Measurements from ENCODE around the gene CADPS2. TPM values are rescaled to one million over a fixed set of nuclear protein-coding genes. Genes with fewer than 3 reads are reported as not detected.
A peak's percentile ranks its signal among the peaks of the same experiment; 100 is the strongest.

Gene CADPS2
- total RNA-seq, 1 donor from 2014 or later: 4.3 TPM

DNA sequence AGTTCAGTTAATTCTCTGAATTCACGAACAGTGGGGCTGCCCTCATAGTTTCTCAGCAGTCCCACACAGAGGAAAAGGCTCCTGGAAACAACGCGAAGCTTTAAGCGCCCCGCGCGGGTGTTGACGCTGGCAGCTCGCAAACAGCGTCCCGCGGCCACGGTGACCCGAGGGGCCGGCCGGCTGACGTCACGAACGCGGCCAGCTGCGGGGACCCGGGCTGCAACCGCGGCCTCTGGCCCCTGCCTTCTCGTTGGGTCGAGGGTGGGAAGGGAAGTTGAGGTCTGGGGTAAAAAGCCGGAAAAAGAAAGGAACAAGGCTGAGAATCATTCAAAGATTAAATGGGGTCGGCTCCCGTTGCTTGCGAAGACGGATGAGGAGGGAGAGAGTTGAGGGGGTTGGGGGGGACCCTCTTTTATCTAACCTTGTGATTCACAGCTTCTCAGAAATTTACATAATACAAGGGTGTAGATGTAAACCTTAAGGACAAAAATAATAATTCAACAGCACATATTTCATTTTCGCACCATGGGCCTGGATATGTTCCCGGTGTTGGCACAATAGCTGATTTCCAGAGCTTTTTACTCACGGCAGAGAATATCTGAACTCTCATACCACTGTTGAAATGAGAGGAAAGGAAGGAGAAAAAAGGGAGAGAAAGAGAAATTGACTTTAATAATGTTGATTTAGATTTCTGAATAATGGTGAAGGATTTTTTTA, 574.4 kb downstream of the CADPS2 start:
- no peak for DNase-seq (ENCODE audit: low spot score, unreplicated experiment)
- Mint-ChIP-seq H3K4me3 (ENCODE audit: low read depth) (no peak overlapping the region), H3K4me1 (ENCODE audit: low read depth) (peaks cover 6% of the 10 kb centered on the region), H3K27me3 (peaks cover 97% of the 10 kb centered on the region), H3K9me3 (ENCODE audit: low read depth) (no peaks in the 10 kb centered on the region), H3K36me3 (ENCODE audit: insufficient read depth) (no peaks in the 10 kb centered on the region), H3K27ac (no peak overlapping the region)
- TF ChIP-seq, protein P1, sequence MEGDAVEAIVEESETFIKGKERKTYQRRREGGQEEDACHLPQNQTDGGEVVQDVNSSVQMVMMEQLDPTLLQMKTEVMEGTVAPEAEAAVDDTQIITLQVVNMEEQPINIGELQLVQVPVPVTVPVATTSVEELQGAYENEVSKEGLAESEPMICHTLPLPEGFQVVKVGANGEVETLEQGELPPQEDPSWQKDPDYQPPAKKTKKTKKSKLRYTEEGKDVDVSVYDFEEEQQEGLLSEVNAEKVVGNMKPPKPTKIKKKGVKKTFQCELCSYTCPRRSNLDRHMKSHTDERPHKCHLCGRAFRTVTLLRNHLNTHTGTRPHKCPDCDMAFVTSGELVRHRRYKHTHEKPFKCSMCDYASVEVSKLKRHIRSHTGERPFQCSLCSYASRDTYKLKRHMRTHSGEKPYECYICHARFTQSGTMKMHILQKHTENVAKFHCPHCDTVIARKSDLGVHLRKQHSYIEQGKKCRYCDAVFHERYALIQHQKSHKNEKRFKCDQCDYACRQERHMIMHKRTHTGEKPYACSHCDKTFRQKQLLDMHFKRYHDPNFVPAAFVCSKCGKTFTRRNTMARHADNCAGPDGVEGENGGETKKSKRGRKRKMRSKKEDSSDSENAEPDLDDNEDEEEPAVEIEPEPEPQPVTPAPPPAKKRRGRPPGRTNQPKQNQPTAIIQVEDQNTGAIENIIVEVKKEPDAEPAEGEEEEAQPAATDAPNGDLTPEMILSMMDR (IDR thresholded peaks at IDR 0.05; ENCODE audit: unreplicated experiment): no peak

- peaks cover 97% of the 10 kb centered on the region for H3K27me3 Mint-ChIP-seq
- H3K4me1 Mint-ChIP-seq (ENCODE audit: low read depth): peaks cover 8% of the 10 kb centered on the region
- DNase-seq (ENCODE audit: low spot score, unreplicated experiment): no peak
- no peaks in the 10 kb centered on the region for H3K9me3 Mint-ChIP-seq (ENCODE audit: low read depth)
- peak overlapping the region; percentile 22 for H3K27ac Mint-ChIP-seq
- TF ChIP-seq, protein P1 (IDR thresholded peaks at IDR 0.05; ENCODE audit: unreplicated experiment): no peak
- H3K4me3 Mint-ChIP-seq (ENCODE audit: low read depth): no peak overlapping the region
- H3K36me3 Mint-ChIP-seq (ENCODE audit: insufficient read depth): no peaks in the 10 kb centered on the region
Observed at GRCh38 chr7:122311050-122311700, 575.1 kb downstream of the CADPS2 start.

DNA sequence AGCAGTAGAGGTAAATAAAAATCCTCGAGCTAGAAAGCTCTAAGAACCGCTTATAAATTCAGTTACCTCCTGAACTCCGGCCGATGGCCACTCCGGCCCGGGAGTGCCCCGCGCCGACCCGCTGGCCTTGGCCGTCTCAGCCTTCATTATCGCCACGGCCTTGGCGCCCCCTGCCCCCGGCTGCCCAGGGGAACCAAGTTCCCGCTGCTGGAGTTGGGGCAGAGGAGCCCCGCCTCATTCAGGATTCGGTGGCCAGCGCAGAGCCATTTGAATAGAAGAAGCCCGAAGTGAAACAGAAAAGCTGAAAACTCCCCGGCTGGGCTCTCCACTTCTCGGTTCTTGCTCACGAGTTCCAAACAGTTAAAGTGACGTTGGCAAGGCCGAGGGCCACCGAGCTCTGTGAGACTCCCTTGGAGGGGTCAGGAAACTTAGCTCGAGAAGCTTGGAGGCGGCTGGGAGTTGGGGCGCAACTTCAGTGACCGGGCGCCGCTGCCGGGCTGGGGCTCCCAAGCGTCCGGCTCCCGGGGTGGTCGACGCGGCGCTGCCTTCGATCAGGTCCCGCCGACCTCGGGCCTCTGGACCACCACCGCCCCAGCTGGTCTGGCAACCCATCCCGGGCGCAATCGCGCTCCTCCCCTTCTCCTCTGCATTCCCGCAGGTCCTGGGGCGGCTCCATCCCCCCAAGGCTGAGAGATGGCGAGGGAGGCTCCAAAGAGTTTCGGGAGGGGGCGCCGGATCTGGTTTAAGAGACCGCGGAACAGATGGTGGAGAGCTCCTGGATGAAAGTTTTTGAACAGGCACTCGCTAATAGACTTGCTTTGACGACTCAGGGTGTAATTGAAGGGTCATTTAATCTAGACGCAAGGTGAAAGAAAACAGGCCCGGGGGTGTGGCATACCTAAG, 575.9 kb downstream of the CADPS2 start:
- Mint-ChIP-seq H3K27ac (peak overlapping the region; percentile 87), H3K36me3 (ENCODE audit: insufficient read depth) (no peaks in the 10 kb centered on the region), H3K4me1 (ENCODE audit: low read depth) (peaks cover 15% of the 10 kb centered on the region), H3K9me3 (ENCODE audit: low read depth) (no peaks in the 10 kb centered on the region), H3K4me3 (ENCODE audit: low read depth) (no peak overlapping the region), H3K27me3 (peaks cover 97% of the 10 kb centered on the region)
- no peak for DNase-seq (ENCODE audit: low spot score, unreplicated experiment)
- TF ChIP-seq, protein P1 (IDR thresholded peaks at IDR 0.05; ENCODE audit: unreplicated experiment): no peak

DNA sequence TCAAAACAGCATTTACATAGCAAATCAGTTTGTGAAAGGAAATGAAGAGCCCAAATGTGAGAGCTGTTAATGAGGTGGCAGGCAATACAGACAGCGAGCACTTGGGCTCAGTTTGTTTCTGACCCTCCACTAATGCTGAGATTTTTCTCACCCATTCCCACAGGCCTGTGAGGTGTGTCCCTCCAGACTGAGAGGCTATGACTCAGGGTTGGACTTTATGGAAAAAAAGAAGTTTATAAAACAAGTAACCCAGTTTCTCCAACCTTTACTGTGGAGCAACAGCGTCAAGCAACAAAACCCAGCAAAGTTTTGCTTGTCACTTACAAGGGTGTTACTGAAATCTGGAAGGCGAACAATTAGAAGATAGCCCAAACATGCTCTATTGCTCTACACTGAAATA, 576.8 kb downstream of the CADPS2 start:
- Mint-ChIP-seq H3K4me3 (ENCODE audit: low read depth) (no peak overlapping the region), H3K27me3 (peaks cover 96% of the 10 kb centered on the region), H3K27ac (peak overlapping the region; percentile 87), H3K36me3 (ENCODE audit: insufficient read depth) (no peaks in the 10 kb centered on the region), H3K9me3 (ENCODE audit: low read depth) (no peaks in the 10 kb centered on the region), H3K4me1 (ENCODE audit: low read depth) (peaks cover 18% of the 10 kb centered on the region)
- no peak for DNase-seq (ENCODE audit: low spot score, unreplicated experiment)
- TF ChIP-seq, protein P1 (IDR thresholded peaks at IDR 0.05; ENCODE audit: unreplicated experiment): no peak

- no peaks in the 10 kb centered on the region for H3K36me3 Mint-ChIP-seq (ENCODE audit: insufficient read depth)
- H3K27ac Mint-ChIP-seq: no peak overlapping the region
- DNase-seq (ENCODE audit: low spot score, unreplicated experiment): no peak
- no peak overlapping the region for H3K4me3 Mint-ChIP-seq (ENCODE audit: low read depth)
- peaks cover 22% of the 10 kb centered on the region for H3K4me1 Mint-ChIP-seq (ENCODE audit: low read depth)
- H3K27me3 Mint-ChIP-seq: peaks cover 96% of the 10 kb centered on the region
- TF ChIP-seq, protein P1 (IDR thresholded peaks at IDR 0.05; ENCODE audit: unreplicated experiment): no peak
- H3K9me3 Mint-ChIP-seq (ENCODE audit: low read depth): no peaks in the 10 kb centered on the region
Observed at GRCh38 chr7:122307228-122307621, 579.0 kb downstream of the CADPS2 start.

Data from progenitor cell of endocrine pancreas (in vitro differentiated cells).